ENCODE measurements around the gene DRP2. TPM values are rescaled to one million over a fixed set of nuclear protein-coding genes. Genes with fewer than 3 reads are reported as not detected.

The DRP2 gene
- total RNA-seq, 1 experiment from 2014 or later = 0.94 TPM

GRCh38 chrX:101303790-101304189, 84.2 kb downstream of the DRP2 start:
- ChIA-PET CTCF (no interaction called here), POLR2A (ENCODE audit: unreplicated experiment) (no interaction called here)
- no TSS peak for BruUV-seq (replicated peaks)
- Histone ChIP-seq H4K20me1 (ENCODE audit: insufficient read depth) (no peaks in the 10 kb centered on the region), H3K4me3 (no peak overlapping the region), H3K79me2 (ENCODE audit: low read depth) (no peaks in the 10 kb centered on the region), H3K27me3 (ENCODE audit: insufficient read depth, low read depth) (no peaks in the 10 kb centered on the region), H3K9me3 (ENCODE audit: insufficient read depth, low read depth) (no peaks in the 10 kb centered on the region), H3K36me3 (ENCODE audit: low read depth) (no peaks in the 10 kb centered on the region), H2AFZ (no peak overlapping the region), H3K9me2 (ENCODE audit: insufficient read depth) (no peaks in the 10 kb centered on the region), H3F3A (ENCODE audit: insufficient read depth, low read depth) (no peaks in the 10 kb centered on the region), H3K27ac (no peak overlapping the region), H3K4me1 (replicated peaks; ENCODE audit: insufficient read depth) (no peaks in the 10 kb centered on the region), H3K4me2 (no peak overlapping the region)
- no peak for DNase-seq
- no peak for TF ChIP-seq CTCF (conservative IDR thresholded peaks at IDR 0.05)
- TF ChIP-seq EZH2 (IDR thresholded peaks at IDR 0.05; ENCODE audit: low read depth) = no peak
- intact Hi-C loops (cut with micrococcal nuclease; ENCODE audit: unreplicated experiment) = no loop called here

Other genes starting within 250 kb of the DRP2 start
- 31.6 and 38.1 TPM in 2 replicates for gene TRMT2B, start 167.7 kb upstream of the DRP2 start, total RNA-seq (2021)
- gene TMEM35A, start 140.9 kb upstream of the DRP2 start, total RNA-seq (2021) = not detected in 2 replicates
- 18.0 and 26.1 TPM in 2 replicates for gene CENPI, start 121.6 kb upstream of the DRP2 start, total RNA-seq (2021)
- gene TAF7L, start 71.5 kb downstream of the DRP2 start, total RNA-seq (2021) = 0.24 and 0.25 TPM in 2 replicates
- 16.5 and 17.6 TPM in 2 replicates for gene TIMM8A, start 129.0 kb downstream of the DRP2 start, total RNA-seq (2021)
- gene BTK, start 166.4 kb downstream of the DRP2 start, total RNA-seq (2021) = not detected in 2 replicates
- 299 and 359 TPM in 2 replicates for gene RPL36A, start 171.2 kb downstream of the DRP2 start, total RNA-seq (2021)
- gene GLA, start 188.1 kb downstream of the DRP2 start, total RNA-seq (2021) = 72.2 and 80.5 TPM in 2 replicates
- 61.0 and 72.9 TPM in 2 replicates for gene HNRNPH2, start 188.4 kb downstream of the DRP2 start, total RNA-seq (2021)

Measured in PC-9 (cell line).